Smooth muscle cell (in vitro differentiated cells): ENCODE data around the gene MSANTD1. TPM values are rescaled to one million over a fixed set of nuclear protein-coding genes. Genes with fewer than 3 reads are reported as not detected.

Experiments
- DNase-seq: peaks from one replicate; lab custom pipeline; 2025; ENCODE audit not compliant: unreplicated experiment; lab: John Stamatoyannopoulos, UW
- H2AFZ ChIP-seq: fragments of 200-600 bp; sonication (generic); 2 replicates; pipeline ENCODE4 v1.6.0; 2016; ENCODE audit warnings: antibody characterized with exemption, low read depth, mild to moderate bottlenecking
- H3F3A ChIP-seq: fragments of 200-600 bp; sonication (generic); 2 replicates; pipeline ENCODE4 v1.6.0; 2017; ENCODE audit warnings: antibody characterized with exemption, low read depth
- H3K27ac ChIP-seq: fragments of 200-600 bp; sonication (generic); 2 replicates; pipeline ENCODE4 v1.5.1; 2016; ENCODE audit warnings: low read depth, mild to moderate bottlenecking
- H3K27me3 ChIP-seq: fragments of 200-600 bp; sonication (generic); 2 replicates; pipeline ENCODE4 v1.6.1; 2016; ENCODE audit warnings: low read depth, mild to moderate bottlenecking
- H3K36me3 ChIP-seq: fragments of 200-600 bp; sonication (generic); 2 replicates; pipeline ENCODE4 v1.5.1; 2016; ENCODE audit warnings: low read depth
- H3K4me1 ChIP-seq: fragments of 200-600 bp; sonication (generic); 2 replicates; pipeline ENCODE4 v1.5.1; 2016; ENCODE audit warnings: low read depth
- H3K4me2 ChIP-seq: fragments of 200-600 bp; sonication (generic); 2 replicates; pipeline ENCODE4 v1.6.0; 2016; ENCODE audit warnings: mild to moderate bottlenecking
- H3K4me3 ChIP-seq: fragments of 200-600 bp; sonication (generic); 2 replicates; pipeline ENCODE4 v1.5.1; 2016; ENCODE audit warnings: mild to moderate bottlenecking
- H3K79me2 ChIP-seq: fragments of 200-600 bp; sonication (generic); 2 replicates; pipeline ENCODE4 v1.6.0; 2016; ENCODE audit warnings: low read depth, mild to moderate bottlenecking
- H3K9ac ChIP-seq: fragments of 200-600 bp; sonication (generic); 2 replicates; pipeline ENCODE4 v1.6.0; 2016; ENCODE audit warnings: low read depth
- H3K9me3 ChIP-seq: fragments of 200-600 bp; sonication (generic); replicated peaks from 2 replicates; pipeline ENCODE4 v1.5.1; 2016; ENCODE audit warnings: low read depth
- H4K20me1 ChIP-seq: fragments of 200-600 bp; sonication (generic); 2 replicates; pipeline ENCODE4 v1.6.0; 2016; ENCODE audit warnings: low read depth
- CTCF ChIP-seq: fragments of 200-600 bp; sonication (generic); IDR thresholded peaks from 2 replicates; pipeline ENCODE4 v1.5.1; 2017; ENCODE audit warnings: borderline replicate concordance, mild to moderate bottlenecking, antibody characterized with exemption; ENCODE audit not compliant: insufficient read depth, poor library complexity, severe bottlenecking
- WGBS: methylation state at CpG from one replicate; pipeline ENCODE4 v1.1.7; 2016; ENCODE audit warnings: low lambda C conversion rate; 5-methylcytosine and 5-hydroxymethylcytosine counted together
- polyA plus RNA-seq: library from polyadenylated mRNA; unstranded; fragments of >200 nt; fragmentation: Nextera tagmentation; extraction: Ambion mirVana; gene quantifications from 2 replicates; pipeline ENCODE4 v1.2.1, GENCODE V29; 2016
- total RNA-seq: library from RNA; depleted of rRNA; stranded (reverse); fragments of >200 nt; gene quantifications from 2 replicates; pipeline ENCODE4 v1.2.3, GENCODE V29; 2014

Gene MSANTD1
- total and polyA plus RNA-seq, 2 experiments from 2014 or later, result 0.30 to 1.4 TPM

GRCh38 chr4:3245676-3246075 lies 3.3 kb upstream of the MSANTD1 start:
- Histone ChIP-seq H3K4me3 (no peak overlapping the region), H4K20me1 (peaks cover 26% of the 10 kb centered on the region), H3K4me2 (no peak overlapping the region), H3K9ac (no peak overlapping the region), H3K9me3 (no peaks in the 10 kb centered on the region), H3K27me3 (no peaks in the 10 kb centered on the region), H3F3A (no peaks in the 10 kb centered on the region), H3K79me2 (no peaks in the 10 kb centered on the region), H3K27ac (no peak overlapping the region), H2AFZ (no peak overlapping the region), H3K4me1 (no peaks in the 10 kb centered on the region), H3K36me3 (no peaks in the 10 kb centered on the region)
- no peak for DNase-seq
- no peak for TF ChIP-seq CTCF
- 91% methylated on average over 6 of the region's 6 CpGs for WGBS

- no peaks in the 10 kb centered on the region for H3F3A ChIP-seq
- no peaks in the 10 kb centered on the region for H3K27me3 ChIP-seq
- H3K79me2 ChIP-seq, result no peaks in the 10 kb centered on the region
- H3K4me2 ChIP-seq, result no peak overlapping the region
- H2AFZ ChIP-seq, result no peak overlapping the region
- H3K9ac ChIP-seq, result no peak overlapping the region
- no peak for DNase-seq
- WGBS, result 92% methylated on average over 16 of the region's 16 CpGs
- TF ChIP-seq CTCF, result no peak
- H3K4me1 ChIP-seq, result no peaks in the 10 kb centered on the region
- H4K20me1 ChIP-seq, result peaks cover 16% of the 10 kb centered on the region
- H3K36me3 ChIP-seq, result no peaks in the 10 kb centered on the region
- no peak overlapping the region for H3K27ac ChIP-seq
- no peaks in the 10 kb centered on the region for H3K9me3 ChIP-seq
- no peak overlapping the region for H3K4me3 ChIP-seq
Measured at GRCh38 chr4:3246458-3247398, 2.2 kb upstream of the MSANTD1 start.

- TF ChIP-seq CTCF, result no peak
- WGBS, result 94% methylated on average over 20 of the region's 21 CpGs
Measured at GRCh38 chr4:3247399-3248177, 1.4 kb upstream of the MSANTD1 start.

More at GRCh38 chr4:3247399-3248177, 1.4 kb upstream of the MSANTD1 start:
- DNase-seq, result no peak
- Histone ChIP-seq H2AFZ (no peak overlapping the region), H3F3A (no peaks in the 10 kb centered on the region), H3K9ac (no peak overlapping the region), H3K9me3 (no peaks in the 10 kb centered on the region), H4K20me1 (peaks cover 10% of the 10 kb centered on the region), H3K4me3 (no peak overlapping the region), H3K27me3 (no peaks in the 10 kb centered on the region), H3K79me2 (no peaks in the 10 kb centered on the region), H3K4me1 (no peaks in the 10 kb centered on the region), H3K36me3 (no peaks in the 10 kb centered on the region), H3K27ac (no peak overlapping the region), H3K4me2 (no peak overlapping the region)
